ENCODE results near the gene ALDH1A3.

GRCh38 chr15:100930306-100930848 lies 50.7 kb downstream of the ALDH1A3 start:
- TF ChIP-seq ZNF274 (IDR thresholded peaks at IDR 0.05; ENCODE audit: low read depth, low read length) = no peak
- no peak for TF ChIP-seq YY1 (IDR thresholded peaks at IDR 0.05; ENCODE audit: insufficient read depth, insufficient read length)
- no peak for TF ChIP-seq SUZ12 (IDR thresholded peaks at IDR 0.05; ENCODE audit: extremely low read depth, insufficient read depth, insufficient read length)

All from NT2/D1 (cell line).